H1 (cell line): ENCODE measurements around the gene ZFAND6. TPM values are rescaled to one million over a fixed set of nuclear protein-coding genes. Genes with fewer than 3 reads are reported as not detected.

Source experiments
- CTCF ChIA-PET: fragments of 300-600 bp; sonication (Branson Sonifier 250); formaldehyde crosslinking; loops from one replicate; lab custom pipeline; 2021; ENCODE audit not compliant: partially characterized antibody; lab: Charles Lee
- POLR2A ChIA-PET: fragments of 300-600 bp; sonication (Branson Sonifier 250); formaldehyde crosslinking; loops from one replicate; lab custom pipeline; 2021; ENCODE audit warnings: inconsistent platforms; ENCODE audit not compliant: partially characterized antibody; lab: Charles Lee
- DNase-seq, 2 experiments: peaks; one replicate each; pipeline versions ENCODE4 v3.0.0 to v3.0.0-alpha.2; 2010 to 2022; ENCODE audit warnings: low spot score in 2 of 2, low read depth in 1 of 2, mixed read lengths in 1 of 2
- FAIRE-seq: peaks from 2 replicates; lab custom pipeline; 2011; peaks lifted over from hg19 to GRCh38; lab: Jason Lieb, UNC
- H2AFZ ChIP-seq: 2 replicates; pipeline ENCODE4 v1.8.1; 2012; ENCODE audit warnings: low read length, inconsistent platforms
- H2AK5ac ChIP-seq: 2 replicates; pipeline ENCODE4 v1.6.1; 2013; ENCODE audit warnings: low read depth, low read length
- H2BK120ac ChIP-seq: replicated peaks from 2 replicates; pipeline ENCODE3; 2013; ENCODE audit warnings: low read depth, low read length, inconsistent platforms
- H2BK12ac ChIP-seq: 2 replicates; pipeline ENCODE4 v1.6.1; 2013; ENCODE audit warnings: low read depth, low read length
- H2BK15ac ChIP-seq: 2 replicates; pipeline ENCODE4 v1.6.1; 2013; ENCODE audit warnings: low read length
- H2BK20ac ChIP-seq: 2 replicates; pipeline ENCODE4 v1.6.1; 2013; ENCODE audit warnings: low read length
- H2BK5ac ChIP-seq: 2 replicates; pipeline ENCODE4 v1.6.1; 2013; ENCODE audit warnings: low read depth, low read length
- H3K14ac ChIP-seq: 2 replicates; pipeline ENCODE4 v1.6.1; 2013; ENCODE audit warnings: inconsistent platforms; ENCODE audit not compliant: insufficient read length
- H3K18ac ChIP-seq: 2 replicates; pipeline ENCODE4 v1.6.1; 2013; ENCODE audit warnings: low read length; ENCODE audit errors: extremely low read depth
- H3K23ac ChIP-seq: 2 replicates; pipeline ENCODE4 v1.6.1; 2013; ENCODE audit warnings: inconsistent platforms; ENCODE audit not compliant: insufficient read length
- H3K23me2 ChIP-seq: 2 replicates; pipeline ENCODE4 v1.6.1; 2013; ENCODE audit warnings: low read depth, low read length
- H3K27ac ChIP-seq: 2 replicates; pipeline ENCODE4 v1.6.1; 2011; ENCODE audit warnings: low read depth, low read length, inconsistent platforms
- H3K27me3 ChIP-seq, 4 experiments: replicated peaks in 1 of 4; 1 replicate in 1 of 4; 2 replicates in 3 of 4; pipeline versions ENCODE4 v1.6.1 to v1.8.1; 2011 to 2013; ENCODE audit warnings: low read length in 3 of 4, mild to moderate bottlenecking in 3 of 4, inconsistent platforms in 2 of 4, mixed read lengths in 2 of 4, moderate library complexity in 1 of 4; ENCODE audit not compliant: control insufficient read depth in 3 of 4, insufficient read depth in 3 of 4; ENCODE audit errors: extremely low read depth in 1 of 4
- H3K36me3 ChIP-seq, 4 experiments: 2 replicates each; pipeline versions ENCODE4 v1.6.1 to v1.8.1; 2011 to 2013; ENCODE audit warnings: mild to moderate bottlenecking in 4 of 4, low read length in 3 of 4, moderate library complexity in 2 of 4, control low read depth in 1 of 4, inconsistent platforms in 1 of 4; ENCODE audit not compliant: insufficient read depth in 4 of 4, control insufficient read depth in 2 of 4
- H3K4ac ChIP-seq: replicated peaks from 2 replicates; pipeline ENCODE3; 2013; ENCODE audit warnings: low read length, low read depth, mixed read lengths, inconsistent platforms; ENCODE audit not compliant: insufficient read length
- H3K4me1 ChIP-seq, 4 experiments: replicated peaks in 1 of 4; 1 replicate in 1 of 4; 2 replicates in 3 of 4; pipeline versions ENCODE4 v1.6.1 to v1.8.1; 2011 to 2013; ENCODE audit warnings: low read length in 3 of 4, inconsistent platforms in 2 of 4, mixed read lengths in 1 of 4; ENCODE audit not compliant: insufficient read depth in 4 of 4, control insufficient read depth in 3 of 4
- H3K4me2 ChIP-seq, 2 experiments: 2 replicates each; pipeline versions ENCODE4 v1.6.1 to v1.8.1; 2011 to 2013; ENCODE audit warnings: low read depth in 2 of 2, low read length in 2 of 2, control low read depth in 1 of 2, inconsistent platforms in 1 of 2, mild to moderate bottlenecking in 1 of 2; ENCODE audit not compliant: insufficient read depth in 1 of 2
- H3K4me3 ChIP-seq, 4 experiments: fragments of 200-600, 300-600 bp in 1 of 4; sonication (generic), shearing (Covaris generic), sonication (Bioruptor Twin) in 1 of 4; 2 replicates each; pipeline versions ENCODE4 v1.5.1 to v1.8.1; 2011 to 2016; ENCODE audit warnings: low read length in 4 of 4, low read depth in 3 of 4, control low read depth in 2 of 4, inconsistent platforms in 2 of 4, mild to moderate bottlenecking in 2 of 4, mixed read lengths in 1 of 4, moderate library complexity in 1 of 4; ENCODE audit not compliant: insufficient read depth in 2 of 4; ENCODE audit errors: extremely low read depth in 1 of 4
- H3K56ac ChIP-seq: replicated peaks from 2 replicates; pipeline ENCODE3; 2013; ENCODE audit warnings: low read depth, mild to moderate bottlenecking, mixed read lengths, low read length, inconsistent platforms; ENCODE audit not compliant: insufficient read length
- H3K79me1 ChIP-seq: 2 replicates; pipeline ENCODE4 v1.6.1; 2013; ENCODE audit warnings: low read depth, low read length, control low read depth
- H3K79me2 ChIP-seq, 2 experiments: 2 replicates each; pipeline versions ENCODE4 v1.6.1 to v1.8.1; 2012 to 2013; ENCODE audit warnings: low read length in 2 of 2, mild to moderate bottlenecking in 2 of 2, inconsistent platforms in 1 of 2; ENCODE audit not compliant: insufficient read depth in 2 of 2, control insufficient read depth in 1 of 2
- H3K9ac ChIP-seq, 4 experiments: replicated peaks in 1 of 4; 1 replicate in 1 of 4; 2 replicates in 3 of 4; pipeline versions ENCODE4 v1.6.1 to v1.8.1; 2011 to 2013; ENCODE audit warnings: low read depth in 3 of 4, low read length in 3 of 4, control low read depth in 2 of 4, mild to moderate bottlenecking in 2 of 4, moderate library complexity in 2 of 4, inconsistent platforms in 1 of 4; ENCODE audit errors: extremely low read depth in 1 of 4
- H3K9me3 ChIP-seq, 2 experiments: 2 replicates each; pipeline versions ENCODE4 v1.6.1 to v1.8.1; 2012 to 2013; ENCODE audit warnings: mild to moderate bottlenecking in 2 of 2, moderate library complexity in 2 of 2, control low read depth in 1 of 2, inconsistent platforms in 1 of 2, low read depth in 1 of 2, low read length in 1 of 2, mixed read lengths in 1 of 2; ENCODE audit not compliant: insufficient read depth in 2 of 2
- H4K20me1 ChIP-seq, 2 experiments: replicated peaks in 1 of 2; 2 replicates each; pipeline versions ENCODE3 to v1.8.1; 2011 to 2013; ENCODE audit warnings: inconsistent platforms in 2 of 2, low read length in 2 of 2, mild to moderate bottlenecking in 1 of 2; ENCODE audit not compliant: insufficient read depth in 2 of 2, control insufficient read depth in 1 of 2
- H4K5ac ChIP-seq: 2 replicates; pipeline ENCODE4 v1.6.1; 2013; ENCODE audit warnings: low read length, low read depth, mixed read lengths, inconsistent platforms; ENCODE audit not compliant: insufficient read length
- H4K8ac ChIP-seq: 2 replicates; pipeline ENCODE4 v1.8.0; 2013; ENCODE audit warnings: mild to moderate bottlenecking, moderate library complexity, low read length, inconsistent platforms; ENCODE audit not compliant: insufficient read depth; ENCODE audit errors: extremely low read depth
- H4K91ac ChIP-seq: replicated peaks from 2 replicates; pipeline ENCODE3; 2013; ENCODE audit warnings: low read length, mixed read lengths, inconsistent platforms; ENCODE audit not compliant: insufficient read length
- BRCA1 ChIP-seq: IDR thresholded peaks from 2 replicates; pipeline ENCODE4 v1.6.1; 2012; ENCODE audit warnings: low read depth, low read length, improper control_type of control experiment
- CBX8 ChIP-seq: fragments of 300-800, 300-1000 bp; sonication (generic); IDR thresholded peaks from 2 replicates; pipeline ENCODE4 v1.7.1; 2016; ENCODE audit warnings: low read depth, low read length, borderline replicate concordance
- CEBPB ChIP-seq: IDR thresholded peaks from 2 replicates; pipeline ENCODE4 v1.6.1; 2012; ENCODE audit warnings: low read depth, low read length
- EP300 ChIP-seq, 2 experiments: IDR thresholded peaks; 1 replicate in 1 of 2; 2 replicates in 1 of 2; pipeline ENCODE4 v1.6.1; 2011 to 2012; ENCODE audit warnings: low read depth in 2 of 2, low read length in 2 of 2, mild to moderate bottlenecking in 2 of 2, borderline replicate concordance in 1 of 2, inconsistent platforms in 1 of 2, moderate library complexity in 1 of 2
- FOSL1 ChIP-seq: IDR thresholded peaks from 2 replicates; pipeline ENCODE4 v1.6.1; 2011; ENCODE audit warnings: mild to moderate bottlenecking, low read depth, low read length, moderate library complexity; ENCODE audit not compliant: insufficient read depth
- GABPA ChIP-seq: IDR thresholded peaks from 2 replicates; pipeline ENCODE4 v1.6.1; 2011; ENCODE audit warnings: mild to moderate bottlenecking, low read length, moderate library complexity, borderline replicate concordance; ENCODE audit not compliant: insufficient read depth
- GTF2F1 ChIP-seq: IDR thresholded peaks from 2 replicates; pipeline ENCODE4 v1.6.1; 2012; ENCODE audit warnings: low read depth, low read length, improper control_type of control experiment, borderline replicate concordance
- HDAC2 ChIP-seq, 2 experiments: fragments of 300-600 bp in 1 of 2; sonication (generic) in 1 of 2; IDR thresholded peaks; 2 replicates each; pipeline ENCODE4 v1.6.1; 2011 to 2012; ENCODE audit warnings: low read depth in 2 of 2, low read length in 2 of 2, mild to moderate bottlenecking in 2 of 2, moderate library complexity in 2 of 2, borderline replicate concordance in 1 of 2, inconsistent platforms in 1 of 2
- JUN ChIP-seq: IDR thresholded peaks from 2 replicates; pipeline ENCODE4 v1.6.1; 2011; ENCODE audit warnings: low read depth, mild to moderate bottlenecking, improper control_type of control experiment, low read length
- RBBP5 ChIP-seq: IDR thresholded peaks from 2 replicates; pipeline ENCODE4 v1.7.1; 2012; ENCODE audit warnings: low read depth, mild to moderate bottlenecking, inconsistent platforms, low read length, moderate library complexity, borderline replicate concordance
- SIRT6 ChIP-seq: IDR thresholded peaks from one replicate; pipeline ENCODE4 v1.7.1; 2012; ENCODE audit warnings: low read length, inconsistent platforms
- SP1 ChIP-seq: IDR thresholded peaks from 2 replicates; pipeline ENCODE4 v1.6.1; 2011; ENCODE audit warnings: low read depth, low read length
- TAF1 ChIP-seq: IDR thresholded peaks from 2 replicates; pipeline ENCODE4 v1.6.1; 2011; ENCODE audit warnings: mild to moderate bottlenecking, low read depth, low read length
- WGBS, 2 experiments: shearing (Covaris generic) in 1 of 2; methylation state at CpG; one replicate each; pipeline versions ENCODE4 v1.1.6 to v1.1.7; 2013 to 2015; ENCODE audit warnings: low lambda C conversion rate in 2 of 2, mixed read lengths in 2 of 2, inconsistent platforms in 1 of 2, low coverage in 1 of 2, missing lambda C conversion rate in 1 of 2; ENCODE audit not compliant: insufficient replicate concordance in 2 of 2, insufficient coverage in 1 of 2, insufficient read length in 1 of 2; ENCODE audit errors: extremely low coverage in 1 of 2, missing lambda C conversion rate in 1 of 2; 5-methylcytosine and 5-hydroxymethylcytosine counted together
- polyA plus RNA-seq, 7 experiments: library from polyadenylated mRNA; depleted of rRNA in 3 of 7; stranded (reverse) in 5 of 7; unstranded in 2 of 7; fragments of >200 nt in 5 of 7; fragments of 200-250 nt in 2 of 7; gene quantifications; 1 replicate in 5 of 7; 2 replicates in 1 of 7; 4 replicates in 1 of 7; pipeline versions ENCODE4 v1.2.1 to v1.2.3, GENCODE V29; 2011 to 2013; ENCODE audit warnings: missing spikeins in 2 of 7, mixed read lengths in 2 of 7
- total RNA-seq: library from RNA; stranded (reverse); fragmentation: NEBNext Ultra II Directional; extraction: Animal tissue kit (Norgen Biotek cat#: 25700); gene quantifications from 2 replicates; pipeline ENCODE4 v1.2.1, GENCODE V29; 2021
- TF ChIP-seq, protein P1 (sequence below): IDR thresholded peaks from 2 replicates; pipeline ENCODE4 v1.6.1; 2011; ENCODE audit warnings: low read depth, mild to moderate bottlenecking, low read length; ENCODE audit not compliant: insufficient read depth

The ZFAND6 gene
- total and polyA plus RNA-seq, 2 of the 8 experiments (the other 6 are each of a cell fraction or from before 2014, with no cell fraction given), result 136 to 237 TPM

- ChIA-PET CTCF (interaction anchor here (0.8 to 1.0 kb wide), 2 partner anchors 14 to 35 kb away, joined by 4 to 7 read pairs; no protein-coding TSS in a partner anchor), POLR2A (no interaction called here)
- Histone ChIP-seq H2BK120ac (no peak overlapping the region), H3K9me3 (no peaks in the 10 kb centered on the region), H3K4ac (no peak overlapping the region), H3K14ac (no peak overlapping the region), H2BK12ac (no peak overlapping the region), H4K91ac (no peak overlapping the region), H4K20me1 (no peaks in the 10 kb centered on the region), H3K27ac (no peak overlapping the region), H3K4me2 (no peak overlapping the region), H2BK15ac (no peak overlapping the region), H3K56ac (no peak overlapping the region), H3K4me1 (no peaks in the 10 kb centered on the region; a peak in 2 of 7 replicates), H2AK5ac (no peak overlapping the region), H3K79me2 (no peaks in the 10 kb centered on the region), H2BK20ac (no peak overlapping the region), H4K5ac (no peak overlapping the region), H3K23ac (no peak overlapping the region), H3K36me3 (peaks cover 2 to 11% (median 4%) of the 10 kb centered on the region in 4 experiments; a peak in 4 of 8 replicates), H3K27me3 (no peaks in the 10 kb centered on the region), H2BK5ac (no peak overlapping the region), H4K8ac (no peak overlapping the region), H3K79me1 (no peaks in the 10 kb centered on the region), H3K9ac (no peak overlapping the region), H3K4me3 (no peak overlapping the region), H2AFZ (no peak overlapping the region), H3K23me2 (no peaks in the 10 kb centered on the region), H3K18ac (no peak overlapping the region)
- no peak for DNase-seq
- no peak for FAIRE-seq
- WGBS, 2 experiments, result 86% methylated on average over 1 of the region's 1 CpG; no CpG with 5 or more reads in 1 of the 2 experiments
- TF ChIP-seq, protein P1, sequence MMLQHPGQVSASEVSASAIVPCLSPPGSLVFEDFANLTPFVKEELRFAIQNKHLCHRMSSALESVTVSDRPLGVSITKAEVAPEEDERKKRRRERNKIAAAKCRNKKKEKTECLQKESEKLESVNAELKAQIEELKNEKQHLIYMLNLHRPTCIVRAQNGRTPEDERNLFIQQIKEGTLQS, result no peak
- no peak for TF ChIP-seq SP1
- no peak for TF ChIP-seq TAF1
- no peak for TF ChIP-seq SIRT6
- TF ChIP-seq HDAC2 (IDR thresholded peaks at IDR 0.05; ENCODE audit: borderline replicate concordance in 1 of 2, low read depth in 2 of 2, low read length in 2 of 2), result no peak
- TF ChIP-seq JUN, result no peak
- no peak for TF ChIP-seq GABPA
- TF ChIP-seq CBX8, result no peak
- no peak for TF ChIP-seq RBBP5
- TF ChIP-seq FOSL1, result no peak
- TF ChIP-seq CEBPB, result no peak
- no peak for TF ChIP-seq BRCA1
- TF ChIP-seq GTF2F1, result no peak
- TF ChIP-seq EP300 (IDR thresholded peaks at IDR 0.05; ENCODE audit: borderline replicate concordance in 1 of 2, low read depth in 2 of 2, low read length in 2 of 2), result no peak
Observed at GRCh38 chr15:80163897-80164296, 104.4 kb downstream of the ZFAND6 start.
